Activated T-cell treated with anti-CD3 and anti-CD28 coated beads for 4 hours (primary cell): ENCODE measurements around the gene MYBPHL.

Experiments used
- DNase-seq: peaks from one replicate; pipeline ENCODE4 v3.0.0-alpha.2; 2020

The MYBPHL gene, protein sequence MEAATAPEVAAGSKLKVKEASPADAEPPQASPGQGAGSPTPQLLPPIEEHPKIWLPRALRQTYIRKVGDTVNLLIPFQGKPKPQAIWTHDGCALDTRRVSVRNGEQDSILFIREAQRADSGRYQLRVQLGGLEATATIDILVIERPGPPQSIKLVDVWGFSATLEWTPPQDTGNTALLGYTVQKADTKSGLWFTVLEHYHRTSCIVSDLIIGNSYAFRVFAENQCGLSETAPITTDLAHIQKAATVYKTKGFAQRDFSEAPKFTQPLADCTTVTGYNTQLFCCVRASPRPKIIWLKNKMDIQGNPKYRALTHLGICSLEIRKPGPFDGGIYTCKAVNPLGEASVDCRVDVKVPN

GRCh38 chr1:109306832-109307273, at the start of gene MYBPHL:
Gene MYBPHL, minus strand, starts transcription at chr1:109307011. Its CDS starts 20 bp downstream, at chr1:109306991.
- DNase-seq = no peak

GRCh38 chr1:109356505-109356904, 49.7 kb upstream of the MYBPHL start:
- DNase-seq = no peak

GRCh38 chr1:109354929-109355328, 48.1 kb upstream of the MYBPHL start:
- no peak for DNase-seq

- DNase-seq = no peak
Observed at GRCh38 chr1:109351457-109351856, 44.6 kb upstream of the MYBPHL start.

GRCh38 chr1:109350655-109351054, 43.8 kb upstream of the MYBPHL start:
- DNase-seq = no peak

GRCh38 chr1:109350182-109350581, 43.4 kb upstream of the MYBPHL start:
- DNase-seq = no peak

- no peak for DNase-seq
Observed at GRCh38 chr1:109347511-109347910, 40.7 kb upstream of the MYBPHL start.

DNA sequence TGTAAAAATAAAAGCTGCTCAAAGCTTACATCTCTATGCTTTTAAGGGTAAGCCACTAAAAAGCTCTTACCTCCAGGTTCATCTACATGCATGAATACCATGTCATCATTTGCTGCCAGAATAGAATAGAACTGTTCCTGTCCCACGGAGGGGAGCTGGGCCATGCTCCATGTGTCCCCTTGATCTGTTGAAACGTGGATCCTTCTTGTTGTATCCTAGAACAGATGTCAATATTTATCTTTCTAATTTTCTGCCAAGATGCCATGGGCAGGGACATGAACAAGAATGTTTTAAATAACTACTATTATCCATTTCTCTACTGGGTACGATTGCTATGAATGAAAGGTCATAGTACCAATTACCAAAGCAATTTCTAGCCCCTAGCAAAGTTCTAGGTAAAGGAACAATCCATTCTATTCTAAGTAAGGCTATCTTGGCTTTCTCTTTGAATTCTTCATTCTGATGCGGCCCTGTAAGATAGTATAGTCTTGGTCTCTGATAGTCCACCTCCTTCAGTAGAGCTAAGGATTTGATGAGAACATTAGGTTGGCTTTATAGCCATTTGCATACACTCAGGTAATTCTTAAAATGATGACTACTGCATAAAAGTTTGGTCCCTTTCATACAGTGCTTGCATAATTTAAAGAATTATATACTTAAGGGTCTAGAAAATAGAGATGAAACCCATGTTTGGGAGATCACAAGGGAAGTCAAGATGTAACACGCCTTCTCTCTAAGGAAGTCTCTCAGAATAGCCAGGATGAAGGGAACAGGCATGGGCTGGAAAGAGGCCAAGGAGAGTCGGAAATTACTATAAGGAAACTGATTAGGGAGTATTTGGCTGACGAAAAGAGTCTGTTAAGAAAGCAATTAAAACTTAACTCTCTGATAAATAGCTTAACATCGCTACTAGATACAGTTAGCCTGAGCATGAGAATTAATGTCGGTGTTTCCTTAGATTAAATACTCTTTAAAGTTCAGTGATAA, 35.4 kb upstream of the MYBPHL start:
- no peak for DNase-seq

DNA sequence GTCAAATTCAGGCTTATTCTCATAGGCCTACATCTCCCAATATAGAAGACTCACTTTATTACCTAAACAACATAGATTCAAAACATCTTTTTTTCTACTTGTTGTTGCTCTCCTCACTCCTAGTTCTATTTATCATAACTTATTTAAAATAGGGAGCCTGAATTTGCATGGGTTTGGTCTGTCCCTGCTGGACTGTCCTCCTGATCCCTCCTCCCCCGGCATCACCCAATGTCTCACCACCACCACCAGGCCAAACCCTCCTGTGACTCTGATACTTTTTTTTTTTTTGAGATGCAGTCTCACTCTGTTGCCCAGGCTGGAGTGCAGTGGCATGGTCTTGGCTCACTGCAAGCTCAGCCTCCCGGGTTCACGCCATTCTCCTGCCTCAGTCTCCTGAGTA, 31.8 kb upstream of the MYBPHL start:
- DNase-seq = no peak

- DNase-seq = no peak
Observed at GRCh38 chr1:109338091-109338490, 31.3 kb upstream of the MYBPHL start.

DNA sequence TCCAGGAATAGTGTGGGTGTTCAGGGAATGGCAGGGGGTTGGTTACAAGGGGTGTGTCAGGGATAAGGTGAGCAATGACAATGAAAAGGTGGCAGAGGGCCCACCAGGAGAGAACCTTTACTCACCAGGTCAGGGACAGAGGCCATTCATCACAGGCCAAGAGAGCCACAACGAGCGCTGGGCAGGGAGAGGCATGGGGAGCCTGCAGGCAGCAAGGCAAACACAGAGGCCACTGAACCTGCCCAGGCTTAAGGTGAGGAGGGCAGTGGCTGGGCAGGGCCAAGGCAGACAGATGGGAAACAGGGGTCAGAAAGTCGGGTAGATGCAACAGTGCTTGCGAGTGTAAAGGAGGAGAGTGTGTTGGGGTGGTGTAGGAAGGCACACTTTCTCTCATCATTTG, 28.3 kb upstream of the MYBPHL start:
- no peak for DNase-seq

DNA sequence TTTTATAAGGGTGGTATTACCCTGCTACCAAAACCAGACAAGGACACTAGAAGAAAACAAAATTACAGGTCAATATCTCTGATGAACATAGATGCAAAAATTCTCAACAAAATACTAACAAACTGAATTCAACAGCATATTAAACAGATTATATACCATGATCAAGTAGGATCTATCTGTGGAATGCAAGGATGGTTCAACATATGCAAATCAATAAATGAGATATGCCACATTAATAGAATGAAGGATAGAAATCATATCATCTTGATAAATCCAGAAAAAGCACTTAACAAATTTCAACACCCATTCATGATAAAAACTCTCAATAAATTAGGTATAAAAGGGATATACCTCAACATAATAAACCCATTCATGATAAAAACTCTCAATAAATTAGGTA, 24.3 kb upstream of the MYBPHL start:
- DNase-seq = no peak

DNA sequence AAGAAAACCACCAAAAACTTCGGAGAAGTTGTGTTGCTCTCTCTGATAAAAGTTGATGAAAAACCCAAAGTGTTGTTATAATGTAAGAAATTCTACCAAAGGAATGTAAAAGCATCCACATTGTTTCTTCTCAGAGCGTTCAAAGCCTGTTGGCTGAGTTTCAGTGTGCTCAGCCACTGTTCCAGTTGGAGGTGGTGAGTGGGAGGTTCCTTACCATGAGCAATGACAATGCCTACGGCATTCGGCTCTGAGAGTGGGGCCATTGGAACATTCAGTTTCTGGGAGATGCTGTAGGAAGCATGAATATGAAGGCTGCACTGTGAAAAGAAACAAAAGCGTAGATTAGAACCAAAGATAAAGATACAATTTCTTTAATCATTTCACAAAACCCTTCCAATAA, 20.5 kb upstream of the MYBPHL start:
- no peak for DNase-seq

- no peak for DNase-seq
Observed at GRCh38 chr1:109322974-109323373, 16.2 kb upstream of the MYBPHL start.

DNA sequence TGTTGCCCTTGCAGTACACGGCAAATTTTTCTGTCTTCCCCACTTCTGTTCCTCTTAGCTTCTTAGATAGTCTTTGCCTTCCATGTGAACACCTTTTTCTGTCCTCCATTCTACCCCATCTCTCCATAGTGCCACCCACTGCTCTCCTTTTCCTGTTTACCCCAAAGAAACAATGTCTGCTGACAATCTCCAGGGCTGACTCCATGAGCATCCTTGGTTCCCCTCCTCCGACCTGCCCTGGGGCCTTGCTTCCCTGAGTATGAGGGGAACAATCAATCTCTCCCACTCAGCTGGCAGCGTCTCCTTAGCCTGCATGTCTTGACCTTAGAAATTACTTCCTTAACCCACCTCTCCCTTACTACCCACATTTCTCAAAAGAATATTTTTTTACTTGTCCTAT, 12.3 kb upstream of the MYBPHL start:
- no peak for DNase-seq

GRCh38 chr1:109316506-109316905, 9.7 kb upstream of the MYBPHL start:
- DNase-seq = no peak

GRCh38 chr1:109315288-109315687, 8.5 kb upstream of the MYBPHL start:
- no peak for DNase-seq

DNA sequence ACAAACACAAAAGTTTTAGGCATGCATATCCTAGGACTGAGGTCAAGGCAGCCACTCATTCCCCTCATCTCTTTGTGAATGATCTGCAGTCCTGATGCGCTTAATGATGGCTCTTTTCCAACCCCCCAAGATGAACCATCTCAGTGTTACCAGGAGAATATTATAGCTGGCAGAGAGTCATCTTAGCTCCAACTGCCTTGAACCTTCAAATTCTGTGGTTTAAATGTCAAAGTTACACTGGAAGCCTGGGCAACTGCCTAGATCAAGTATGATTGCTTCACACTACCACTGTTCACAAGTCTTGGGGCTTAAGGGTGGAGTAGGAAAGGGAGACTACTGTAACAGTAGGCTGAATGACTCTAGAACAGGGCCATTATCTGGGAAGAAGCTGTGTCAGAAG, 8.0 kb upstream of the MYBPHL start:
- no peak for DNase-seq

DNA sequence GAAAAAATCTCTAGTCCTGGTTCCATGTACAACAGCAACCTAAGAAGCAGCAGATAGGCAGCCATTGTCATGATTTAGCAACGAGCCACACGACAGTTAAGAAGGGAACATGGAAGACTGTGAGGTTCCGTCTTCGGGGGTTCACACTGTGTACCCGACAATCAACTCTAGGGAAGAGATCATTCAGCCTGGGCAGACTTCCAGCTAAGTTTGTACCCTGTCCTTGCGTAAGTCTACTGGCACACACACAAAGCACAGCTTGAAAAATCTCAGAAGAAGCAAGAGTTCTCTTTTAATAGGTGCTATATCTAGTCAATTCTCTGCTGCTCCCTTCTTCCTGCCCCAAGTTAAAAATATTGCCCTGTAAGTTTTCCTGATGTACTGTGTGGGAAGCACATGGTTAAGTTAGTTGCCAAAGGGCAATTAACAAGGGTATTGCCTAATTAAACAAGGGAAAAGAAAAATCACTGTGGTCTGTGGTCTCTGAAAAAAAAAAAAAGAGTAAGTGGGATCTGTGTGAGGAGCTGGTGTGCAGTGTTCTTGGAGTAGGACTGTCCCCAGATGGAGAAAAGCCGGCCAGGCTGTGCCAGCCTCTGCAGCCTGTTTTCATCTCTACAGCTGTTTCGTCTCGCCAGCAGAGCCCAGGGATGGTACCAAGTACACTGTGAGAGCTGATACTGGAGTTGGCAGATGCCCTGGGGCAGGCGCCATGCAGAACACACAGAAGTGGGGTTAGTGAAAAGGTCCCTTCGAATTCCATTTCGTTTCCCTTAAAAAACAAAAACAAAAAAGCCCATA, 6.4 kb upstream of the MYBPHL start:
- no peak for DNase-seq

- no peak for DNase-seq
Observed at GRCh38 chr1:109312246-109312645, 5.4 kb upstream of the MYBPHL start.

- DNase-seq = no peak
Observed at GRCh38 chr1:109309347-109309746, 2.5 kb upstream of the MYBPHL start.

- no peak for DNase-seq
Observed at GRCh38 chr1:109307274-109308021, 637 bp upstream of the MYBPHL start.
